GM19455 (cell line): ENCODE measurements around the gene ABCA3.
A peak's percentile ranks its signal among the peaks of the same experiment; 100 is the strongest.
"Not testable (repeated sequence)": the region's sequence is repeated elsewhere in the genome, so short reads cannot be mapped to it uniquely, and the experiment has no call there.

ENCODE experiments used
- ATAC-seq: cut with Tn5 transposase; IDR thresholded peaks from one replicate; pipeline ENCODE4 v1.9.1; 2021; ENCODE audit not compliant: unreplicated experiment

The ABCA3 gene

GRCh38 chr16:2340564-2341455 is at the start of gene ABCA3:
TSS of gene ABCA3 (minus strand) at chr16:2340728. CDS start at chr16:2326466, 14,262 bp downstream.
- ATAC-seq = peak; percentile 76

GRCh38 chr16:2388875-2389433 is 48.4 kb upstream of the ABCA3 start:
- no peak for ATAC-seq

DNA sequence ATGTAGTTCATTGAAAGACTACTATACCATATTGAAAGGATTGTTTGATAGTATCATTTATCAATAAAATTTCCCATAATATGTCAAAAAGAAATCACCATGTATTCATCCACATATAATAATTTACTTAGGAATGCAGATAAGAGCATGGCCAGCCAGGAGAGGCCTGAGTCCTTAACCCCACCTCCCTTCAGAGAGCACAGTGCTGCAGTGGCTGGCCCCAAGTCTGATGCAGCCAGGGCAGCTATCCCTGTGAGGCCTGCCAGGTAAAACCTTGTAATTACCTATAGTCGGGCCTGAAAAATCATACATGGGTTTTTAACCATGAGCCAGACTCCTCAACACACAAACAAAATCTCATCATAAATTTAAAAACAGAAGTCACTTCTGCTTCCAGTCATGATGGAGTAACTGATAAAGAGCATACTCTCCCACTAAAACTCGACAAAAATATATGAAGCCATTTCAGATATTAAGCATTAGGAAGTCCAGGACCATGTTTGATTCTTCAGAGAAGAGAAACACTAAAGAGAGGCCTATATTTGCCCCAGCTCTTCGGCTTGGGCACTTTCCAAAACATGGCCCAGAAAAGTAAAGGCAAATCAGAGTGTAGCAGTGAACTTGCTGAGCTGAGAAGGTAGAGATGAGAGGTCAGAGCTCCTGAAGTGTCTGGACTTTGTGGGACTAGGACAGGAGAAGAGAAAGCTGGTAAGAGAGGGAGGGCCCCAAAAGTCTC is 47.8 kb upstream of the ABCA3 start:
- ATAC-seq = no peak

DNA sequence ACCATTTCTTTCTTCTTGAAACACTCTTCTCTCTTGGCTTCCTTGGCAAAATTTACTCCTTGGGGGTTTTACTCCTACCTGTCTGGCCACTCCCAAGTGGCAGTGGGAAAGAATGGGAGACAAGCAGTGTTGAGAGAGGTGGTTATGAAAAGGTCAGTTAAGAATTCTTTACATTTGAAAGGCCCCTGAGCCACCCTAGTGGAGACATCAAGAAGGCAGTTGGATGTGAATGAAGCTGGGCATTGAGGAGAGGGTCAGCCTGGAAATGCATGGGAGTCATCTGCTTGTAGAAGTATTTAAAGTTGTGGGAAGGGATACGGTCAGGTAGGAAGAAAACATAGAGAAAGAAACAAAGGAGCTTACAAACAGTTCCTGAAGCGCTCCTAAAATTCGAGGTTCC is 46.5 kb upstream of the ABCA3 start:
- no peak for ATAC-seq

DNA sequence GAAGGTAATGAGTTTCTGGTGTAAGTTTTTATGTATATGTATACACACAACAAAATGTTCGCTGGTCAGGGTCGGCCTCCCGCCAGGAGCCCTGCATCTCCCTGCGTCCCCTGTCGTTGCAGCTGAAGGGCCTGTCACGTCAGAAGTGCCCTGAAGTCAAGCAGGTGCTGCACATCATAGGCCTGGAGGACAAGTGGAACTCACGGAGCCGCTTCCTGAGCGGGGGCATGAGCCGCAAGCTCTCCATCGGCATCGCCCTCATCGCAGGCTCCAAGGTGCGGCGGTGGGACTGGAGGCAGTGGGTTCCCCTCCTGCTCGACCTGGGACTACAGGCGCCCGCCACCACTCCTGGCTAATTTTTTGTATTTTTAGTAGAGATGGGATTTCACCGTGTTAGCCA is 45.5 kb upstream of the ABCA3 start:
- not testable (repeated sequence) for ATAC-seq

GRCh38 chr16:2385190-2385836 is 44.8 kb upstream of the ABCA3 start:
- ATAC-seq = no peak

GRCh38 chr16:2384426-2384825 is 43.9 kb upstream of the ABCA3 start:
- ATAC-seq = no peak

DNA sequence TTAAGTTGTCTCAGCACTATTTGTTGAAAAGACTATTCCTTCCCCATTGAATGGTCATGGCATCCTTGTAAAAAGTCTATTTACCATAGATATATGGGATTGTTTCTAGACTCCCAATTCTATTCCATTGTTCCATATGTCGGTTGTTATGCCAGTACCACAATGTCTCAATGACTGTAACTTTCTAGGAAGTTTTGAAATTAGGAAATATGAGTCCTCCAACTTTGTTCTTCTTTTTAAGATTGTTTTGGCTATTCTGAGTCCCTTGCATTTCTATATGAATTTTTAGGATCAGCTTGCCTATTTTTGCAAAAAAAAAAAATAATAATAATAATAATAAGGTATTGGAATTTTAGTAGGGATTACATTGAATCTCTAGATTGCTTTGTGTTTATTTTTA is 43.0 kb upstream of the ABCA3 start:
- no peak for ATAC-seq

DNA sequence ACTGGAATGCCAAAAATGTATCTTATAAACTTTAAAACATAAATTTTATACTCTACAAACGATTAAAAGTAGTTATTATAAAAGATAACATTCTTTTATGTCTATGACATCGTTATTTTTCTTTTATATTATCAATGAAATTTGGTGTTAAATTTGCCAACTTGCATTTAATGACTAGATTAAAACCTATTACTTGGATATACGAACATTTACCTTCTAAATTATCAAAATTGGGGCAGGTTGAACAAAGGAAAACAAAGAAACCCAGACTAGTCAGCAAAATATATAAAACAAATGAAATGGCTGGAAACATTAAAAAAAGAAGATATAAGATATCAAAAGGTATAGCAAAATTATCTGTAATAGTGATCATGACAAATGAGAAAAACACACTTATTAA is 34.1 kb upstream of the ABCA3 start:
- no peak for ATAC-seq

DNA sequence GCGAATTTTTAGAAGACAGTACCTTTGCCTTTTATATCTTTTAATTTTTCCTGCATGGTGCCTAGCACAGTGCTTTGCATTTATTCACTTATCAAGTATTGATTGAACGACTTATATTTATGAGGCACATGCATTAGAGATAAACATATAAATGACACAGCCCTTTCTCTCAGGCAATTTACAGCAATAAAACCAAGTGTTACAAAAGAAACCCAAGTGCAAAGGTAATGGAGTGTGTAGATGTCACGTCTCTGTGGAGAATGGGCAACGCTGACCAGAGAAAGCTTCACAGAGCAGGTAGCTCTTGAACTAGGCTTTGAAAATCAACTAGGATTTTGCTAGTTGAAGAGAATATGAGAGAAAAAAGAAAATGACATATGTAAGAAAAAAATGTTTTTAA is 32.6 kb upstream of the ABCA3 start:
- no peak for ATAC-seq

GRCh38 chr16:2372684-2373083 is 32.2 kb upstream of the ABCA3 start:
- ATAC-seq = no peak

DNA sequence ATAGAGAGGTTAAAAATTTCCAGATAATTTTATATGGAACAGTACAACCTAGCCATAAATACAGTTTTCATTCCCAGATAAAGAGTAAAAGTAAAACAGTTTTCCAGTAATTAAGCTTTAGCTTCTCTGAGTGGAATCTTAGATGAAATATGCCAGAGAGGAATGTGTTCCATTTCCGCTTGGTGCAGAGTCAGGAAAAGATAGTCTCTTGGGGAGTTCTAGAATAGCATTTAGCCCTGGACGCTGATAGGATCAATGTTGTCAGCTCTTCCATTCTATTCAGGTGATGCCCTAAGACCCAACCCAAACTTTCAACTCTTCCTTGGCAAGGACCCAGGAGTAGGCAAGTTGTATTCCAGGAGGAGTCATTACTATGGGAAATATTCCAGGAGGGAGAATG is 30.9 kb upstream of the ABCA3 start:
- ATAC-seq = no peak

DNA sequence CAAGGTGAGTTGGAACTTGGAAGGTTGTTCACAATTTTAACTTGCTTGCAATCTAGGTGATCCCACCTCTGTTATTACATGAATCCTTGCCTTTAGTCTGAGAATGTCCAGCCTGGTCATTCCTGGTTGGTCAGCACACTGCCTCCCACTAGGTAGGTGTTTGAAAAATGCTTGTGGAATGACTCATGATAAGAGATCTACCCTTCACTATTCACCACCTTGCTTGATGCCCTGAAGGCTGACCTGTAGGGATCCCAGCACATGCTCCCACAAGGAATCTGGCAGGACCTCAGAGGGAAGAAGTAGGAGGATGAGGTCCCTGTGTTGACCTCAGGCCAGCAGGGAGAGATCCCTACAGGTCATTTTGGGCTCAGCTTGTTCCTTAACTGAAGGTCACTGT is 30.2 kb upstream of the ABCA3 start:
- no peak for ATAC-seq

- ATAC-seq = no peak
Observed at GRCh38 chr16:2366660-2367309, 26.3 kb upstream of the ABCA3 start.

- no peak for ATAC-seq
Observed at GRCh38 chr16:2365397-2366294, 25.1 kb upstream of the ABCA3 start.

DNA sequence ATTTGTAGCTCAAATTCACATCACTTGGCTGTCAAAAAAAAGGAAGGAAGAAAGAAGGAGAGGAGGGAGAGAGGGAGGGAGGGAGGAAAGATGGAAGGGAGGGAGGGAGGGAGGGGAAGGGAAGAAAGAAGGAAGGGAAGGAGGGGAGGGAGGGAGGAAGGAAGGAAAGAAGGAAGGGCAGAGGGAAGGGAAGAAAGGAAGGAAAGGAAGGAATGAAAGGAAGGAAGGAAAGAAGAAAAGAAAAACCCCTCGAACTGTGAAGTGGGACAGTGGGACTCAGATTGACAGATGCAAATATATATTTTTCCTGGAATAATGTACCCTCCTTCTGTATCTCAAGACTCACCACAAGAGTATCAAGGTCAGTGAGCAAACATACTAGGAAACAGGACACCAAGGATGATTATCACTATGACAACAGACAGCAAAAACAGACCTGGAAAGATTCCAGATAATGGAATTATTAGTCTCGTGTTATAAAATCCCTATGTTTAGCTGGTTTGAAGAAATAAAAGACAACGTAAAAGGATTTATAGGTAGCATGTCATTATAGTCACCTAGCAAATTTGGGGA is 24.2 kb upstream of the ABCA3 start:
- ATAC-seq = no peak

- no peak for ATAC-seq
Observed at GRCh38 chr16:2362218-2362617, 21.7 kb upstream of the ABCA3 start.

- ATAC-seq = no peak
Observed at GRCh38 chr16:2361129-2361528, 20.6 kb upstream of the ABCA3 start.

DNA sequence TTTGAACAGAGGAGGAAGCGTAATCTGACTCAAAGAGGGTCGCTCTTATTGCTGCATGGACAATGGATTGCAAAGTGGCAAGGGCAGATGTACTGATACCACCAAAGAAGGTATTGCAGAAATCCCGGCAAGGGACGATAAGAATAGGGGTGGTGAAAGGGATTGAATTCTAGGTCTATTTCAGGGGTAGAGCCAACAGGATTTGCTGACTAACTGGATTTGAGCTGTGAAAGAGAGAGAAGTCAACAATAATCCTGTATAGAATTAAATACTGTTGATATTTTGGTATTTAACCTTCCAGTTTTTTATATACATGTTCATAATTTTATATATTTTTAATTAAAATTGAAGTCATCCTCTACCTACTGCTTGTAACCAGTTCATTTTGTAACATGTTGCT is 19.4 kb upstream of the ABCA3 start:
- no peak for ATAC-seq

DNA sequence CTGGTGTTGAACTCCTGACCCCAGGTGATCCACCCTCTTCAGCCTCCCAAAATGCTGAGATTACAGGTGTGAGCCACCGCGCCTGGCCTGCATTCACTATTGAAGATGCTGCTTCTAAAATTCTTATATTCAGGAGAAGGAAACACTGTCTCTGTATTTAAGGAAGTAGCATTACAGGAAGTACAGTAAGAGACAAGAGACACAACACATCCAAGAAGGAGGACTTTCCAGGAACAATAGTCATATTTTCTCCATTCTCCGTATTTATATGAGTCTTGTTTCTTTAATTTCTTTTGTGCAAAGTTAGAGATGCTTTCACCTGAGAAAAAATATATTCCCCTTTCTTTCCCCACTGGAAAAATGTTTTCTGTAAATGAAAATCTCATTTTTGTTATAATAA is 18.3 kb upstream of the ABCA3 start:
- ATAC-seq = no peak
